Measurements from ENCODE around the gene DBP.

DNA sequence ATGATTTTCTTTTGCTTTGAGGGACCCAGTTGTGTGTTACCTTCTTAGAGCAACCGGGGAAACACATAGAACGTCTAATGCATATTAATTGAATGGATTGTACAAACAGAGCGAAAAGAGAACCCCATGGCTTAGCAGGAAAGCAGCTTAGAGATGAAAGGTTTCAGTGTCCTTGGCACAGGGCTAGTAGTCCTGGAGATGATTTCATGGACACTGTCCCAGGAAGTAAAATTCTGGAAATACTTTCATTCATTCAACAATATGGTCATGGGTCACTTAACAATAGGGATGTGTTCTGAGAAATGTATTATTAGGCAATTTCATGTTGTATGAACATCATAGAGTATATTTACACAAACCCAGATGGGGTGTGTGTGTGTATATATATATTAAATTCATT is 48.9 kb upstream of the DBP start:
- TF ChIP-seq, protein P1, sequence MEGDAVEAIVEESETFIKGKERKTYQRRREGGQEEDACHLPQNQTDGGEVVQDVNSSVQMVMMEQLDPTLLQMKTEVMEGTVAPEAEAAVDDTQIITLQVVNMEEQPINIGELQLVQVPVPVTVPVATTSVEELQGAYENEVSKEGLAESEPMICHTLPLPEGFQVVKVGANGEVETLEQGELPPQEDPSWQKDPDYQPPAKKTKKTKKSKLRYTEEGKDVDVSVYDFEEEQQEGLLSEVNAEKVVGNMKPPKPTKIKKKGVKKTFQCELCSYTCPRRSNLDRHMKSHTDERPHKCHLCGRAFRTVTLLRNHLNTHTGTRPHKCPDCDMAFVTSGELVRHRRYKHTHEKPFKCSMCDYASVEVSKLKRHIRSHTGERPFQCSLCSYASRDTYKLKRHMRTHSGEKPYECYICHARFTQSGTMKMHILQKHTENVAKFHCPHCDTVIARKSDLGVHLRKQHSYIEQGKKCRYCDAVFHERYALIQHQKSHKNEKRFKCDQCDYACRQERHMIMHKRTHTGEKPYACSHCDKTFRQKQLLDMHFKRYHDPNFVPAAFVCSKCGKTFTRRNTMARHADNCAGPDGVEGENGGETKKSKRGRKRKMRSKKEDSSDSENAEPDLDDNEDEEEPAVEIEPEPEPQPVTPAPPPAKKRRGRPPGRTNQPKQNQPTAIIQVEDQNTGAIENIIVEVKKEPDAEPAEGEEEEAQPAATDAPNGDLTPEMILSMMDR (IDR thresholded peaks at IDR 0.05; ENCODE audit: low read depth, low read length, poor library complexity, severe bottlenecking): no peak
- TF ChIP-seq EZH2phosphoT487 (IDR thresholded peaks at IDR 0.05; ENCODE audit: borderline replicate concordance, low read length): no peak
